ENCODE data around the gene GPSM3.
"Not testable (repeated sequence)": the region's sequence is repeated elsewhere in the genome, so short reads cannot be mapped to it uniquely, and the experiment has no call there.

Gene GPSM3

DNA sequence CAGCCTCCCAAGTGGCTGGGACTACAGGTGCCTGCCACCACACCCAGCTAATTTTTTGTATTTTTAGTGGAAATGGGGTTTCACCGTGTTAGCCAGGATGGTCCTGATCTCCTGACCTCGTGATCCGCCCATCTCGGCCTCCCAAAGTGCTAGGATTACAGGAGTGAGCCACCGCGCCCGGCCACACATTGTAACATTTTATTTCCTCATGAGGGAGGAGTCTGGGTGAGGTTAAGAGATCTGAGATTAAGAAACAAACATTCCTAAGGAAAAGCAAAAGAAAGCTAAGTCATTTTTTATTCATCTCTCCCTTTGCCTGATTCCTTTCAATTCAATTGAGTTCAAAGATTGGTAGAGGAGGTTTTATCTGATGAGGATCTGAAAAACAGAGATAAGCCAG, 48.2 kb downstream of the GPSM3 start:
- H3K27ac ChIP-seq (ENCODE audit: low read depth in 2 of 2, low read length in 2 of 2); H3K4me1 ChIP-seq (ENCODE audit: control insufficient read depth in 2 of 2, insufficient read depth in 2 of 2, low read length in 2 of 2); H3K4me3 ChIP-seq (ENCODE audit: low read length in 2 of 2); H3K36me3 ChIP-seq (ENCODE audit: control insufficient read depth in 2 of 2, insufficient read depth in 2 of 2, low read length in 2 of 2); H3K9me3 ChIP-seq (ENCODE audit: control insufficient read depth in 2 of 2, low read length in 2 of 2); H3K9ac ChIP-seq (ENCODE audit: low read depth in 1 of 2, low read length in 2 of 2); H3K27me3 ChIP-seq (ENCODE audit: control insufficient read depth in 2 of 2, insufficient read depth in 2 of 2, low read length in 2 of 2): not testable (repeated sequence)
